ENCODE results near the gene ATG7.

The ATG7 gene

GRCh38 chr3:11450015-11450414 lies 177.8 kb downstream of the ATG7 start:
- no peak for TF ChIP-seq ZC3H10 (CRISPR knock-in tag; IDR thresholded peaks at IDR 0.05)
- TF ChIP-seq TCF4 (CRISPR knock-in tag; IDR thresholded peaks at IDR 0.05; ENCODE audit: borderline replicate concordance): no peak
- no peak for TF ChIP-seq CREB5 (CRISPR knock-in tag; IDR thresholded peaks at IDR 0.05; ENCODE audit: low read depth)
- TF ChIP-seq CSRNP3 (CRISPR knock-in tag; IDR thresholded peaks at IDR 0.05): no peak
- TF ChIP-seq CSDC2 (CRISPR knock-in tag; IDR thresholded peaks at IDR 0.05): no peak
- TF ChIP-seq ZNF565 (CRISPR knock-in tag; conservative IDR thresholded peaks at IDR 0.05; ENCODE audit: low read depth): no peak
- no peak for TF ChIP-seq GLIS3 (CRISPR knock-in tag; IDR thresholded peaks at IDR 0.05)
- TF ChIP-seq PATZ1 (CRISPR knock-in tag; IDR thresholded peaks at IDR 0.05; ENCODE audit: borderline replicate concordance): no peak
- no peak for TF ChIP-seq OSR1 (CRISPR knock-in tag; IDR thresholded peaks at IDR 0.05)
- TF ChIP-seq ESRRG (CRISPR knock-in tag; IDR thresholded peaks at IDR 0.05): no peak
- no peak for TF ChIP-seq POU6F1 (CRISPR knock-in tag; IDR thresholded peaks at IDR 0.05; ENCODE audit: borderline replicate concordance, low read depth)
- no peak for TF ChIP-seq RARB (CRISPR knock-in tag; IDR thresholded peaks at IDR 0.05)
- no peak for TF ChIP-seq PPARA (CRISPR knock-in tag; IDR thresholded peaks at IDR 0.05; ENCODE audit: borderline replicate concordance)
- no peak for TF ChIP-seq ISL1 (CRISPR knock-in tag; IDR thresholded peaks at IDR 0.05)
- no peak for TF ChIP-seq SNAI2 (CRISPR knock-in tag; IDR thresholded peaks at IDR 0.05)
- no peak for TF ChIP-seq BACH2 (CRISPR knock-in tag; IDR thresholded peaks at IDR 0.05; ENCODE audit: borderline replicate concordance)
- ATAC-seq: no peak

GRCh38 chr3:11452312-11452711 lies 180.1 kb downstream of the ATG7 start:
- no peak for ATAC-seq

More at GRCh38 chr3:11452312-11452711, 180.1 kb downstream of the ATG7 start:
- TF ChIP-seq PPARA (CRISPR knock-in tag; IDR thresholded peaks at IDR 0.05; ENCODE audit: borderline replicate concordance) (no peak), TSHZ2 (CRISPR knock-in tag; IDR thresholded peaks at IDR 0.05) (no peak), CREB5 (CRISPR knock-in tag; IDR thresholded peaks at IDR 0.05; ENCODE audit: low read depth) (no peak), RARB (CRISPR knock-in tag; IDR thresholded peaks at IDR 0.05) (no peak), ARNTL (CRISPR knock-in tag; IDR thresholded peaks at IDR 0.05; ENCODE audit: borderline replicate concordance, low read depth) (no peak), PATZ1 (CRISPR knock-in tag; IDR thresholded peaks at IDR 0.05; ENCODE audit: borderline replicate concordance) (no peak), ISL1 (CRISPR knock-in tag; IDR thresholded peaks at IDR 0.05) (no peak), OSR1 (CRISPR knock-in tag; IDR thresholded peaks at IDR 0.05) (no peak), ESRRG (CRISPR knock-in tag; IDR thresholded peaks at IDR 0.05) (no peak), TCF4 (CRISPR knock-in tag; IDR thresholded peaks at IDR 0.05; ENCODE audit: borderline replicate concordance) (no peak), CSDC2 (CRISPR knock-in tag; IDR thresholded peaks at IDR 0.05) (no peak), TOX (CRISPR knock-in tag; IDR thresholded peaks at IDR 0.05; ENCODE audit: borderline replicate concordance) (no peak), BACH2 (CRISPR knock-in tag; IDR thresholded peaks at IDR 0.05; ENCODE audit: borderline replicate concordance) (no peak), CSRNP3 (CRISPR knock-in tag; IDR thresholded peaks at IDR 0.05) (no peak)
